GM12878 (cell line): ENCODE results near the gene CCDC197. TPM values are rescaled to one million over a fixed set of nuclear protein-coding genes. Genes with fewer than 3 reads are reported as not detected.

ENCODE experiments used
- BCLAF1 ChIP-seq: fragments of 450-650 bp; IDR thresholded peaks from 2 replicates; pipeline ENCODE4 v1.6.1; 2017; ENCODE audit warnings: antibody characterized with exemption, mild to moderate bottlenecking, moderate library complexity
- BMI1 ChIP-seq: fragments of 450-650 bp; IDR thresholded peaks from 2 replicates; pipeline ENCODE4 v1.6.1; 2016; ENCODE audit warnings: mild to moderate bottlenecking, moderate library complexity, borderline replicate concordance
- CREB1 ChIP-seq: IDR thresholded peaks from 2 replicates; pipeline ENCODE4 v1.6.1; 2012; ENCODE audit warnings: low read depth, mild to moderate bottlenecking, inconsistent platforms
- DPF2 ChIP-seq: fragments of 450-650 bp; IDR thresholded peaks from 2 replicates; pipeline ENCODE4 v1.6.1; 2017; ENCODE audit warnings: mild to moderate bottlenecking
- EP300 ChIP-seq, 2 experiments: fragments of 150-350 bp in 1 of 2; IDR thresholded peaks; 2 replicates each; pipeline ENCODE4 v1.6.1; 2011 to 2012; ENCODE audit warnings: low read depth in 2 of 2, low read length in 2 of 2, borderline replicate concordance in 1 of 2, improper control_type of control experiment in 1 of 2, inconsistent platforms in 1 of 2; ENCODE audit not compliant: control insufficient read depth in 1 of 2
- ETV6 ChIP-seq, 2 experiments: fragments of 450-650 bp in 1 of 2; IDR thresholded peaks in 1 of 2; conservative IDR thresholded peaks in 1 of 2; 2 replicates each; pipeline ENCODE4 v1.6.1; 2014; ENCODE audit warnings: antibody characterized with exemption in 1 of 2, borderline replicate concordance in 1 of 2, low read depth in 1 of 2, mild to moderate bottlenecking in 1 of 2, moderate library complexity in 1 of 2
- JUND ChIP-seq: IDR thresholded peaks from 2 replicates; pipeline ENCODE4 v1.6.1; 2012; ENCODE audit warnings: low read depth, mild to moderate bottlenecking, low read length, improper control_type of control experiment, moderate library complexity
- NFIC ChIP-seq: IDR thresholded peaks from 2 replicates; pipeline ENCODE4 v1.6.1; 2012; ENCODE audit warnings: low read depth, mild to moderate bottlenecking, inconsistent platforms, low read length, moderate library complexity
- NR2F1 ChIP-seq: fragments of 450-650 bp; conservative IDR thresholded peaks from 2 replicates; pipeline ENCODE4 v1.6.1; 2017; ENCODE audit warnings: mild to moderate bottlenecking
- PML ChIP-seq: IDR thresholded peaks from 2 replicates; pipeline ENCODE4 v1.6.1; 2012; ENCODE audit warnings: low read length, inconsistent platforms
- POLR2AphosphoS5 ChIP-seq: IDR thresholded peaks from 2 replicates; pipeline ENCODE4 v1.6.1; 2011; ENCODE audit warnings: mild to moderate bottlenecking, low read length, inconsistent platforms
- SP1 ChIP-seq: IDR thresholded peaks from one replicate; pipeline ENCODE4 v1.6.1; 2011; ENCODE audit warnings: low read depth, low read length
- TCF7 ChIP-seq: IDR thresholded peaks from 2 replicates; pipeline ENCODE4 v1.6.1; 2014; ENCODE audit warnings: antibody characterized with exemption, borderline replicate concordance
- ZBTB40 ChIP-seq: fragments of 450-650 bp; IDR thresholded peaks from 2 replicates; pipeline ENCODE4 v1.6.1; 2016; ENCODE audit warnings: mild to moderate bottlenecking, moderate library complexity, borderline replicate concordance
- polyA plus RNA-seq, 11 experiments: library from polyadenylated mRNA; depleted of rRNA in 4 of 11; unstranded in 6 of 11; stranded (reverse) in 5 of 11; fragments of >200 nt; fragmentation: Nextera tagmentation in 4 of 11; fragmentation: Illumina TruSeq in 1 of 11; extraction: Ambion mirVana in 4 of 11; extraction: Trizol in 1 of 11; gene quantifications; 1 replicate in 1 of 11; 2 replicates in 10 of 11; pipeline versions ENCODE4 v1.2.1 to v1.2.3, GENCODE V29; 2011 to 2016; ENCODE audit warnings: inconsistent platforms in 2 of 11, missing spikeins in 2 of 11, low read depth in 1 of 11
- total RNA-seq, 4 experiments: library from RNA; depleted of rRNA in 3 of 4; stranded (reverse); fragments of >200 nt in 3 of 4; fragmentation: Illumina TruSeq in 1 of 4; extraction: Trizol in 1 of 4; gene quantifications; 2 replicates each; pipeline versions ENCODE4 v1.2.1 to v1.2.3, GENCODE V29; 2013 to 2021
- TF ChIP-seq, protein P1 (sequence below): IDR thresholded peaks from 2 replicates; pipeline ENCODE4 v1.6.1; 2011; ENCODE audit warnings: mild to moderate bottlenecking, low read depth, low read length, moderate library complexity; ENCODE audit not compliant: insufficient replicate concordance
- TF ChIP-seq, protein P2 (sequence below): fragments of 450-650 bp; IDR thresholded peaks from 2 replicates; pipeline ENCODE4 v1.6.1; 2018; ENCODE audit warnings: borderline replicate concordance, mild to moderate bottlenecking; ENCODE audit not compliant: partially characterized antibody

Gene CCDC197
- total and polyA plus RNA-seq, 10 of the 15 experiments (the other 5 are each of a cell fraction or from before 2014, with no cell fraction given), result 0.12 TPM; not detected in 9

DNA sequence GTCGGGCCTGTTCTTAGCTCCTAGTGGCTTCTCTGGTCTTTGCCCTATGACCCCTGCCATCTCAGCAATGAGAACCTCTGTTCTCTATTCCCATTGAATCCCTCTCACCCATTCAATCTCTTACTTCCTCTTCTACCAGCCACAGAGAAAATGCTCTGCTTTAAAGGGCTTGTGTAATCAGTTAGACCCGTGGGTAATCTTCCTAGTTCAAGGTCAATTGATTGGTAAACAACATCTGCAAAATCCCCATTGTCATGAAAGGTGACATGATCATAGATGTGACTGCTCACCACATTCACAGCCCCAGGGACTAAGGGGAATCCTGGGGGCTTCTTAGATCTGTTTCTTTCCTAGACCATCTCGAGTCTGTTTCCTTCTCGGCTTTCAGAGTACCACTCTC, 7.2 kb upstream of the CCDC197 start (continued):
- TF ChIP-seq, protein P1, sequence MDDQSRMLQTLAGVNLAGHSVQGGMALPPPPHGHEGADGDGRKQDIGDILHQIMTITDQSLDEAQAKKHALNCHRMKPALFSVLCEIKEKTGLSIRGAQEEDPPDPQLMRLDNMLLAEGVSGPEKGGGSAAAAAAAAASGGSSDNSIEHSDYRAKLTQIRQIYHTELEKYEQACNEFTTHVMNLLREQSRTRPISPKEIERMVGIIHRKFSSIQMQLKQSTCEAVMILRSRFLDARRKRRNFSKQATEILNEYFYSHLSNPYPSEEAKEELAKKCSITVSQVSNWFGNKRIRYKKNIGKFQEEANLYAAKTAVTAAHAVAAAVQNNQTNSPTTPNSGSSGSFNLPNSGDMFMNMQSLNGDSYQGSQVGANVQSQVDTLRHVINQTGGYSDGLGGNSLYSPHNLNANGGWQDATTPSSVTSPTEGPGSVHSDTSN, result no peak
- peak; percentile 75; the same call in 1 of the 2 replicates for TF ChIP-seq NFIC
- TF ChIP-seq TCF7, result no peak
- TF ChIP-seq NR2F1, result peak; percentile 97
- TF ChIP-seq, protein P2, sequence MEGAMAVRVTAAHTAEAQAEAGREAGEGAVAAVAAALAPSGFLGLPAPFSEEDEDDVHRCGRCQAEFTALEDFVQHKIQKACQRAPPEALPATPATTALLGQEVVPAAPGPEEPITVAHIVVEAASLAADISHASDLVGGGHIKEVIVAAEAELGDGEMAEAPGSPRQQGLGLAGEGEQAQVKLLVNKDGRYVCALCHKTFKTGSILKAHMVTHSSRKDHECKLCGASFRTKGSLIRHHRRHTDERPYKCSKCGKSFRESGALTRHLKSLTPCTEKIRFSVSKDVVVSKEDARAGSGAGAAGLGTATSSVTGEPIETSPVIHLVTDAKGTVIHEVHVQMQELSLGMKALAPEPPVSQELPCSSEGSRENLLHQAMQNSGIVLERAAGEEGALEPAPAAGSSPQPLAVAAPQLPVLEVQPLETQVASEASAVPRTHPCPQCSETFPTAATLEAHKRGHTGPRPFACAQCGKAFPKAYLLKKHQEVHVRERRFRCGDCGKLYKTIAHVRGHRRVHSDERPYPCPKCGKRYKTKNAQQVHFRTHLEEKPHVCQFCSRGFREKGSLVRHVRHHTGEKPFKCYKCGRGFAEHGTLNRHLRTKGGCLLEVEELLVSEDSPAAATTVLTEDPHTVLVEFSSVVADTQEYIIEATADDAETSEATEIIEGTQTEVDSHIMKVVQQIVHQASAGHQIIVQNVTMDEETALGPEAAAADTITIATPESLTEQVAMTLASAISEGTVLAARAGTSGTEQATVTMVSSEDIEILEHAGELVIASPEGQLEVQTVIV, result no peak
- TF ChIP-seq CREB1, result no peak
- no peak for TF ChIP-seq SP1
- TF ChIP-seq PML, result no peak
- TF ChIP-seq POLR2AphosphoS5, result no peak
- peak; percentile 58 to 75; a peak in 1 of 4 replicates for TF ChIP-seq EP300 (IDR thresholded peaks at IDR 0.05; ENCODE audit: borderline replicate concordance in 1 of 2, control insufficient read depth in 1 of 2, low read depth in 2 of 2, low read length in 2 of 2)
- TF ChIP-seq BMI1, result no peak
- no peak for TF ChIP-seq BCLAF1
- TF ChIP-seq JUND, result no peak
- TF ChIP-seq ZBTB40, result no peak
- TF ChIP-seq DPF2, result no peak
- TF ChIP-seq ETV6 (conservative IDR thresholded peaks at IDR 0.05 in 1 of 2, IDR thresholded peaks at IDR 0.05 in 1 of 2; ENCODE audit: borderline replicate concordance in 1 of 2, low read depth in 1 of 2), result 0 out of 4 replicates have a peak, but pooled peaks of 1 of the 2 experiments have one; percentile 19
